ENCODE results near the gene C3orf18.

C3orf18 gene

GRCh38 chr3:50563867-50564266 lies 3.7 kb downstream of the C3orf18 start:
- no peak overlapping the region for H3K27ac ChIP-seq (ENCODE audit: low read depth, low read length, severe bottlenecking)
- H3K4me1 ChIP-seq (ENCODE audit: control insufficient read depth, insufficient read depth, low read length, poor library complexity, severe bottlenecking), result peaks cover 5% of the 10 kb centered on the region
- H3K36me3 ChIP-seq (ENCODE audit: control insufficient read depth, insufficient read depth, low read length), result no peaks in the 10 kb centered on the region
- no peak overlapping the region for H3K4me3 ChIP-seq (ENCODE audit: extremely low read depth, insufficient read depth, low read length, poor library complexity, severe bottlenecking)
- 86 to 91% methylated on average over 2 of the region's 2 CpGs for WGBS, 2 experiments (ENCODE audit: insufficient coverage in 2 of 2)
- H3K9me3 ChIP-seq (ENCODE audit: control insufficient read depth, low read length), result no peaks in the 10 kb centered on the region

GRCh38 chr3:50562861-50563260 lies 4.7 kb downstream of the C3orf18 start:
- Histone ChIP-seq H3K36me3 (ENCODE audit: control insufficient read depth, insufficient read depth, low read length) (no peaks in the 10 kb centered on the region), H3K4me3 (ENCODE audit: extremely low read depth, insufficient read depth, low read length, poor library complexity, severe bottlenecking) (no peak overlapping the region), H3K4me1 (ENCODE audit: control insufficient read depth, insufficient read depth, low read length, poor library complexity, severe bottlenecking) (peaks cover 5% of the 10 kb centered on the region), H3K9me3 (ENCODE audit: control insufficient read depth, low read length) (no peaks in the 10 kb centered on the region), H3K27ac (ENCODE audit: low read depth, low read length, severe bottlenecking) (no peak overlapping the region)
- 82 to 85% methylated on average over 1 to 2 of the region's 2 CpGs for WGBS, 2 experiments (ENCODE audit: insufficient coverage in 2 of 2)

- Histone ChIP-seq H3K36me3 (ENCODE audit: control insufficient read depth, insufficient read depth, low read length) (no peaks in the 10 kb centered on the region), H3K4me3 (ENCODE audit: extremely low read depth, insufficient read depth, low read length, poor library complexity, severe bottlenecking) (no peak overlapping the region), H3K27ac (ENCODE audit: low read depth, low read length, severe bottlenecking) (no peak overlapping the region), H3K4me1 (ENCODE audit: control insufficient read depth, insufficient read depth, low read length, poor library complexity, severe bottlenecking) (no peaks in the 10 kb centered on the region), H3K9me3 (ENCODE audit: control insufficient read depth, low read length) (no peaks in the 10 kb centered on the region)
These were observed 7.8 kb downstream of the C3orf18 start for GRCh38 chr3:50559702-50560101.

- WGBS, 2 experiments (ENCODE audit: insufficient coverage in 2 of 2), result 76 to 87% methylated on average over 5 to 7 of the region's 7 CpGs
- H3K36me3 ChIP-seq (ENCODE audit: control insufficient read depth, insufficient read depth, low read length), result no peaks in the 10 kb centered on the region
- no peaks in the 10 kb centered on the region for H3K4me1 ChIP-seq (ENCODE audit: control insufficient read depth, insufficient read depth, low read length, poor library complexity, severe bottlenecking)
- H3K9me3 ChIP-seq (ENCODE audit: control insufficient read depth, low read length), result no peaks in the 10 kb centered on the region
- no peak overlapping the region for H3K27ac ChIP-seq (ENCODE audit: low read depth, low read length, severe bottlenecking)
- H3K4me3 ChIP-seq (ENCODE audit: extremely low read depth, insufficient read depth, low read length, poor library complexity, severe bottlenecking), result no peak overlapping the region
These were observed 9.6 kb downstream of the C3orf18 start for GRCh38 chr3:50557915-50558314.

GRCh38 chr3:50557106-50557505 lies 10.4 kb downstream of the C3orf18 start:
- Histone ChIP-seq H3K27ac (ENCODE audit: low read depth, low read length, severe bottlenecking) (no peak overlapping the region), H3K4me3 (ENCODE audit: extremely low read depth, insufficient read depth, low read length, poor library complexity, severe bottlenecking) (no peak overlapping the region), H3K9me3 (ENCODE audit: control insufficient read depth, low read length) (no peaks in the 10 kb centered on the region), H3K36me3 (ENCODE audit: control insufficient read depth, insufficient read depth, low read length) (no peaks in the 10 kb centered on the region), H3K4me1 (ENCODE audit: control insufficient read depth, insufficient read depth, low read length, poor library complexity, severe bottlenecking) (no peaks in the 10 kb centered on the region)
- WGBS, 2 experiments (ENCODE audit: insufficient coverage in 2 of 2), result 70 to 86% methylated on average over 3 to 4 of the region's 8 CpGs

- H3K36me3 ChIP-seq (ENCODE audit: control insufficient read depth, insufficient read depth, low read length), result no peaks in the 10 kb centered on the region
- no peaks in the 10 kb centered on the region for H3K9me3 ChIP-seq (ENCODE audit: control insufficient read depth, low read length)
- no peak overlapping the region for H3K4me3 ChIP-seq (ENCODE audit: extremely low read depth, insufficient read depth, low read length, poor library complexity, severe bottlenecking)
- peaks cover 2% of the 10 kb centered on the region for H3K4me1 ChIP-seq (ENCODE audit: control insufficient read depth, insufficient read depth, low read length, poor library complexity, severe bottlenecking)
- H3K27ac ChIP-seq (ENCODE audit: low read depth, low read length, severe bottlenecking), result no peak overlapping the region
- 89 to 92% methylated on average over 5 of the region's 5 CpGs for WGBS, 2 experiments (ENCODE audit: insufficient coverage in 2 of 2)
These were observed 13.0 kb downstream of the C3orf18 start for GRCh38 chr3:50554553-50554952.

GRCh38 chr3:50552598-50552997 lies 14.9 kb downstream of the C3orf18 start:
- WGBS, 2 experiments (ENCODE audit: insufficient coverage in 2 of 2), result 90 to 95% methylated on average over 8 to 9 of the region's 9 CpGs
- Histone ChIP-seq H3K27ac (ENCODE audit: low read depth, low read length, severe bottlenecking) (no peak overlapping the region), H3K4me3 (ENCODE audit: extremely low read depth, insufficient read depth, low read length, poor library complexity, severe bottlenecking) (no peak overlapping the region), H3K4me1 (ENCODE audit: control insufficient read depth, insufficient read depth, low read length, poor library complexity, severe bottlenecking) (peaks cover 2% of the 10 kb centered on the region), H3K9me3 (ENCODE audit: control insufficient read depth, low read length) (no peaks in the 10 kb centered on the region), H3K36me3 (ENCODE audit: control insufficient read depth, insufficient read depth, low read length) (no peaks in the 10 kb centered on the region)

GRCh38 chr3:50551681-50552435 lies 15.7 kb downstream of the C3orf18 start:
- 85 to 94% methylated on average over 3 to 7 of the region's 7 CpGs for WGBS, 2 experiments (ENCODE audit: insufficient coverage in 2 of 2)
- no peak overlapping the region for H3K27ac ChIP-seq (ENCODE audit: low read depth, low read length, severe bottlenecking)
- H3K9me3 ChIP-seq (ENCODE audit: control insufficient read depth, low read length), result no peaks in the 10 kb centered on the region

GRCh38 chr3:50551054-50551659 lies 16.4 kb downstream of the C3orf18 start:
- no peaks in the 10 kb centered on the region for H3K9me3 ChIP-seq (ENCODE audit: control insufficient read depth, low read length)
- H3K36me3 ChIP-seq (ENCODE audit: control insufficient read depth, insufficient read depth, low read length), result no peaks in the 10 kb centered on the region
- WGBS, 2 experiments (ENCODE audit: insufficient coverage in 2 of 2), result 68 to 78% methylated on average over 7 to 9 of the region's 9 CpGs
- peaks cover 2% of the 10 kb centered on the region for H3K4me1 ChIP-seq (ENCODE audit: control insufficient read depth, insufficient read depth, low read length, poor library complexity, severe bottlenecking)
- H3K27ac ChIP-seq (ENCODE audit: low read depth, low read length, severe bottlenecking), result no peak overlapping the region
- H3K4me3 ChIP-seq (ENCODE audit: extremely low read depth, insufficient read depth, low read length, poor library complexity, severe bottlenecking), result no peak overlapping the region

More at GRCh38 chr3:50551681-50552435, 15.7 kb downstream of the C3orf18 start:
- Histone ChIP-seq H3K36me3 (ENCODE audit: control insufficient read depth, insufficient read depth, low read length) (no peaks in the 10 kb centered on the region), H3K4me3 (ENCODE audit: extremely low read depth, insufficient read depth, low read length, poor library complexity, severe bottlenecking) (no peak overlapping the region), H3K4me1 (ENCODE audit: control insufficient read depth, insufficient read depth, low read length, poor library complexity, severe bottlenecking) (peaks cover 2% of the 10 kb centered on the region)

- WGBS, 2 experiments (ENCODE audit: insufficient coverage in 2 of 2), result 67 to 75% methylated on average over 7 to 9 of the region's 13 CpGs
- Histone ChIP-seq H3K27ac (ENCODE audit: low read depth, low read length, severe bottlenecking) (no peak overlapping the region), H3K9me3 (ENCODE audit: control insufficient read depth, low read length) (no peaks in the 10 kb centered on the region), H3K4me1 (ENCODE audit: control insufficient read depth, insufficient read depth, low read length, poor library complexity, severe bottlenecking) (peaks cover 2% of the 10 kb centered on the region), H3K36me3 (ENCODE audit: control insufficient read depth, insufficient read depth, low read length) (no peaks in the 10 kb centered on the region), H3K4me3 (ENCODE audit: extremely low read depth, insufficient read depth, low read length, poor library complexity, severe bottlenecking) (no peak overlapping the region)
These were observed 17.3 kb downstream of the C3orf18 start for GRCh38 chr3:50550079-50550736.

GRCh38 chr3:50549226-50549625 lies 18.3 kb downstream of the C3orf18 start:
- Histone ChIP-seq H3K4me3 (ENCODE audit: extremely low read depth, insufficient read depth, low read length, poor library complexity, severe bottlenecking) (no peak overlapping the region), H3K4me1 (ENCODE audit: control insufficient read depth, insufficient read depth, low read length, poor library complexity, severe bottlenecking) (peaks cover 2% of the 10 kb centered on the region), H3K9me3 (ENCODE audit: control insufficient read depth, low read length) (no peaks in the 10 kb centered on the region), H3K36me3 (ENCODE audit: control insufficient read depth, insufficient read depth, low read length) (no peaks in the 10 kb centered on the region), H3K27ac (ENCODE audit: low read depth, low read length, severe bottlenecking) (no peak overlapping the region)
- WGBS, 2 experiments (ENCODE audit: insufficient coverage in 2 of 2), result 75 to 93% methylated on average over 3 of the region's 3 CpGs
